Ishikawa (cell line): ENCODE data around the gene ZNF532.

ENCODE experiments used
- CEBPB ChIP-seq: IDR thresholded peaks from 2 replicates; pipeline ENCODE4 v1.6.1; 2012
- CREB1 ChIP-seq: IDR thresholded peaks from 2 replicates; pipeline ENCODE4 v1.6.1; 2012; ENCODE audit warnings: low read depth
- EGR1 ChIP-seq: IDR thresholded peaks from 2 replicates; pipeline ENCODE4 v1.6.1; 2012
- EP300 ChIP-seq: IDR thresholded peaks from 2 replicates; pipeline ENCODE4 v1.6.1; 2012; ENCODE audit warnings: borderline replicate concordance
- FOXM1 ChIP-seq: IDR thresholded peaks from 2 replicates; pipeline ENCODE4 v1.6.1; 2012; ENCODE audit warnings: low read depth, borderline replicate concordance
- RAD21 ChIP-seq: IDR thresholded peaks from 2 replicates; pipeline ENCODE4 v1.6.1; 2012; ENCODE audit warnings: low read depth
- REST ChIP-seq: IDR thresholded peaks from 2 replicates; pipeline ENCODE4 v1.6.1; 2012; ENCODE audit warnings: low read depth, mild to moderate bottlenecking
- TCF12 ChIP-seq: IDR thresholded peaks from 2 replicates; pipeline ENCODE4 v1.6.1; 2012; ENCODE audit warnings: low read depth
- YY1 ChIP-seq: IDR thresholded peaks from 2 replicates; pipeline ENCODE4 v1.6.1; 2012; ENCODE audit warnings: low read depth
- TF ChIP-seq, protein P1 (sequence below): IDR thresholded peaks from 2 replicates; pipeline ENCODE4 v1.6.1; 2012
- TF ChIP-seq, protein P2 (sequence below): IDR thresholded peaks from 2 replicates; pipeline ENCODE4 v1.6.1; 2012

DNA sequence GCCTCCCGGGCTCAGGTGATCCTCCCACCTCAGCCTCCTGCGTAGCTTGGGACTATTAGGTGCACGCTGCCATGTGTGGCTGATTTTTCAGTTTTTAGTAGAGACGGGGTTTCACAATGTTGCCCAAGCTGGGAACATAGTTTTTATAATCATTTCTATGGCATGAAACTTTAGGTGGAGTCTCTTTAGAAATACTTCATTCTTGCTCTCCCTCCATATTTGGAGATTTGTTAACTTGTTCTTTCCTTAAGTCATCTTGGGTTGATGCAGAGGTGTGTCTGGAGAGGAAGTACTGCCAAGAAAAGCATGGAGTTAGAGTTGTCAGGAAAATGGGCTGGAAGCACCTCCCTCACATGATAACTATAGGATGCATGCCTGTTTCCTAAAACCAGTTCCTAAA is 17.4 kb downstream of the ZNF532 start:
- TF ChIP-seq RAD21 (no peak), CEBPB (no peak), YY1 (no peak), EP300 (no peak), TCF12 (no peak), REST (no peak), FOXM1 (no peak), CREB1 (no peak), EGR1 (no peak)
- TF ChIP-seq, protein P1, sequence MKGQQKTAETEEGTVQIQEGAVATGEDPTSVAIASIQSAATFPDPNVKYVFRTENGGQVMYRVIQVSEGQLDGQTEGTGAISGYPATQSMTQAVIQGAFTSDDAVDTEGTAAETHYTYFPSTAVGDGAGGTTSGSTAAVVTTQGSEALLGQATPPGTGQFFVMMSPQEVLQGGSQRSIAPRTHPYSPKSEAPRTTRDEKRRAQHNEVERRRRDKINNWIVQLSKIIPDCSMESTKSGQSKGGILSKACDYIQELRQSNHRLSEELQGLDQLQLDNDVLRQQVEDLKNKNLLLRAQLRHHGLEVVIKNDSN = no peak
- TF ChIP-seq, protein P2, sequence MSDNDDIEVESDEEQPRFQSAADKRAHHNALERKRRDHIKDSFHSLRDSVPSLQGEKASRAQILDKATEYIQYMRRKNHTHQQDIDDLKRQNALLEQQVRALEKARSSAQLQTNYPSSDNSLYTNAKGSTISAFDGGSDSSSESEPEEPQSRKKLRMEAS = no peak
